GM12878 (cell line): Measurements from ENCODE around the gene TNRC6B. TPM values are rescaled to one million over a fixed set of nuclear protein-coding genes. Genes with fewer than 3 reads are reported as not detected.

ENCODE experiments used
- HSF1 ChIP-seq: fragments of 150-350 bp; IDR thresholded peaks from 2 replicates; pipeline ENCODE4 v1.6.1; 2014; ENCODE audit warnings: mild to moderate bottlenecking, low read depth, low read length
- PRDM15 ChIP-seq: fragments of 450-650 bp; formaldehyde crosslinking; IDR thresholded peaks from 2 replicates; pipeline ENCODE4 v1.4.0; 2020; ENCODE audit warnings: mild to moderate bottlenecking, moderate library complexity
- TBL1XR1 ChIP-seq: IDR thresholded peaks from 2 replicates; pipeline ENCODE4 v1.6.1; 2012; ENCODE audit warnings: low read depth, low read length, improper control_type of control experiment
- WRNIP1 ChIP-seq: IDR thresholded peaks from 2 replicates; pipeline ENCODE4 v1.6.1; 2011; ENCODE audit warnings: low read depth, low read length, improper control_type of control experiment, borderline replicate concordance
- ZNF592 ChIP-seq: fragments of 450-650 bp; IDR thresholded peaks from 2 replicates; pipeline ENCODE4 v1.6.1; 2017; ENCODE audit warnings: mild to moderate bottlenecking, moderate library complexity
- polyA plus RNA-seq, 11 experiments: library from polyadenylated mRNA; depleted of rRNA in 4 of 11; unstranded in 6 of 11; stranded (reverse) in 5 of 11; fragments of >200 nt; fragmentation: Nextera tagmentation in 4 of 11; fragmentation: Illumina TruSeq in 1 of 11; extraction: Ambion mirVana in 4 of 11; extraction: Trizol in 1 of 11; gene quantifications; 1 replicate in 1 of 11; 2 replicates in 10 of 11; pipeline versions ENCODE4 v1.2.1 to v1.2.3, GENCODE V29; 2011 to 2016; ENCODE audit warnings: inconsistent platforms in 2 of 11, missing spikeins in 2 of 11, low read depth in 1 of 11
- total RNA-seq, 4 experiments: library from RNA; depleted of rRNA in 3 of 4; stranded (reverse); fragments of >200 nt in 3 of 4; fragmentation: Illumina TruSeq in 1 of 4; extraction: Trizol in 1 of 4; gene quantifications; 2 replicates each; pipeline versions ENCODE4 v1.2.1 to v1.2.3, GENCODE V29; 2013 to 2021

Gene TNRC6B
- total and polyA plus RNA-seq, 10 of the 15 experiments (the other 5 are each of a cell fraction or from before 2014, with no cell fraction given), result 3.6 to 32.8 (median 16.4) TPM

- TF ChIP-seq ZNF592 (no peak), HSF1 (no peak), TBL1XR1 (no peak), PRDM15 (CRISPR knock-in tag) (no peak), WRNIP1 (no peak)
Measured at GRCh38 chr22:40194656-40195055, 16.9 kb downstream of the TNRC6B start (continued).
